ENCODE data around the gene MYO16. TPM values are rescaled to one million over a fixed set of nuclear protein-coding genes. Genes with fewer than 3 reads are reported as not detected.

MYO16 gene
- total RNA-seq, 2 donors from 2014 or later = 0.42 TPM; not detected in 1

- Histone ChIP-seq H3K27me3 (replicated peaks; ENCODE audit: insufficient read depth) (no peaks in the 10 kb centered on the region), H3K9me3 (peaks cover 5% of the 10 kb centered on the region), H3K27ac (no peak overlapping the region), H3K36me3 (no peaks in the 10 kb centered on the region), H3K4me1 (ENCODE audit: control insufficient read depth in 1 of 2, low read depth in 2 of 2) (no peaks in the 10 kb centered on the region), H3K4me3 (no peak overlapping the region)
- DNase-seq (ENCODE audit: low spot score) (no peak), ATAC-seq (ENCODE audit: insufficient number of reproducible peaks, low FRiP score, low read depth) (no peak)
- no peak for TF ChIP-seq CTCF (IDR thresholded peaks at IDR 0.05)
Measured at GRCh38 chr13:109220631-109221030, 591.2 kb downstream of the MYO16 start.

GRCh38 chr13:109224033-109224432, 594.6 kb downstream of the MYO16 start:
- DNase-seq (ENCODE audit: low spot score) (no peak), ATAC-seq (ENCODE audit: insufficient number of reproducible peaks, low FRiP score, low read depth) (no peak)
- H3K4me1 ChIP-seq (ENCODE audit: control insufficient read depth in 1 of 2, low read depth in 2 of 2) = no peaks in the 10 kb centered on the region
- H3K27me3 ChIP-seq (replicated peaks; ENCODE audit: insufficient read depth) = no peaks in the 10 kb centered on the region
- H3K27ac ChIP-seq = no peak overlapping the region
- no peaks in the 10 kb centered on the region for H3K36me3 ChIP-seq
- TF ChIP-seq CTCF (IDR thresholded peaks at IDR 0.05) = no peak
- H3K4me3 ChIP-seq = no peak overlapping the region
- H3K9me3 ChIP-seq = peaks cover 5% of the 10 kb centered on the region

- no peak for DNase-seq (ENCODE audit: low spot score)
- H3K36me3 ChIP-seq = no peaks in the 10 kb centered on the region
- H3K4me1 ChIP-seq (ENCODE audit: control insufficient read depth in 1 of 2, low read depth in 2 of 2) = no peaks in the 10 kb centered on the region
- no peak overlapping the region for H3K27ac ChIP-seq
- no peak for TF ChIP-seq CTCF (IDR thresholded peaks at IDR 0.05)
- no peak for ATAC-seq (ENCODE audit: insufficient number of reproducible peaks, low FRiP score, low read depth)
- H3K4me3 ChIP-seq = no peak overlapping the region
- peaks cover 5% of the 10 kb centered on the region for H3K9me3 ChIP-seq
- no peaks in the 10 kb centered on the region for H3K27me3 ChIP-seq (replicated peaks; ENCODE audit: insufficient read depth)
Measured at GRCh38 chr13:109226631-109227030, 597.2 kb downstream of the MYO16 start.

GRCh38 chr13:109227344-109227940, 598.0 kb downstream of the MYO16 start:
- Histone ChIP-seq H3K4me1 (ENCODE audit: control insufficient read depth in 1 of 2, low read depth in 2 of 2) (no peaks in the 10 kb centered on the region), H3K36me3 (no peaks in the 10 kb centered on the region), H3K27ac (no peak overlapping the region), H3K27me3 (replicated peaks; ENCODE audit: insufficient read depth) (no peaks in the 10 kb centered on the region), H3K4me3 (no peak overlapping the region), H3K9me3 (peaks cover 5% of the 10 kb centered on the region)
- no peak for TF ChIP-seq CTCF (IDR thresholded peaks at IDR 0.05)
- ATAC-seq (ENCODE audit: insufficient number of reproducible peaks, low FRiP score, low read depth) (no peak), DNase-seq (ENCODE audit: low spot score) (no peak)

- no peaks in the 10 kb centered on the region for H3K36me3 ChIP-seq
- peaks cover 4% of the 10 kb centered on the region for H3K9me3 ChIP-seq
- no peak overlapping the region for H3K4me3 ChIP-seq
- no peak overlapping the region for H3K27ac ChIP-seq
- ATAC-seq (ENCODE audit: insufficient number of reproducible peaks, low FRiP score, low read depth) (no peak), DNase-seq (ENCODE audit: low spot score) (no peak)
- no peaks in the 10 kb centered on the region for H3K4me1 ChIP-seq (ENCODE audit: control insufficient read depth in 1 of 2, low read depth in 2 of 2)
- no peak for TF ChIP-seq CTCF (IDR thresholded peaks at IDR 0.05)
- H3K27me3 ChIP-seq (replicated peaks; ENCODE audit: insufficient read depth) = no peaks in the 10 kb centered on the region
Measured at GRCh38 chr13:109228211-109228610, 598.8 kb downstream of the MYO16 start.

Measured in thoracic aorta (tissue), 2 donors.